SK-N-SH (cell line): Measurements from ENCODE around the gene PEX11A. TPM values are rescaled to one million over a fixed set of nuclear protein-coding genes. Genes with fewer than 3 reads are reported as not detected.

ENCODE experiments used
- CTCF ChIA-PET: fragments of 300-600, 350-600 bp; formaldehyde crosslinking; extraction: SDS; loops from one replicate; lab custom pipeline; 2021; lab: Yijun Ruan, JAX
- POLR2A ChIA-PET: fragments of 350-600 bp; sonication (Branson Sonifier 250); formaldehyde crosslinking; extraction: SDS; loops from one replicate; lab custom pipeline; 2020; ENCODE audit warnings: antibody characterized with exemption, inconsistent platforms; lab: Yijun Ruan, JAX
- DNase-seq: peaks from one replicate; pipeline ENCODE4 v3.0.0; 2012
- H2AFZ ChIP-seq: fragments of 200-600 bp; sonication (generic); 2 replicates; pipeline ENCODE4 v1.8.1; 2016; ENCODE audit warnings: antibody characterized with exemption, mild to moderate bottlenecking, low read depth
- H3F3A ChIP-seq: fragments of 200-600 bp; sonication (generic); replicated peaks from 2 replicates; pipeline ENCODE3; 2016; ENCODE audit warnings: antibody characterized with exemption, mild to moderate bottlenecking; ENCODE audit not compliant: insufficient read depth
- H3K27ac ChIP-seq, 2 experiments: fragments of 200-500 bp in 1 of 2; fragments of 200-600 bp in 1 of 2; sonication (Bioruptor generic) in 1 of 2; sonication (generic), shearing (Covaris generic) in 1 of 2; 2 replicates each; pipeline versions ENCODE4 v1.5.1 to v1.6.1; 2014 to 2016; ENCODE audit warnings: low read depth in 2 of 2, inconsistent platforms in 1 of 2, low read length in 1 of 2, mild to moderate bottlenecking in 1 of 2, mixed read lengths in 1 of 2
- H3K27me3 ChIP-seq: fragments of 200-600 bp; sonication (generic), shearing (Covaris generic); 2 replicates; pipeline ENCODE4 v1.6.1; 2016; ENCODE audit warnings: mixed run types; ENCODE audit not compliant: insufficient read depth
- H3K36me3 ChIP-seq, 2 experiments: fragments of 200-500 bp in 1 of 2; fragments of 200-600 bp in 1 of 2; sonication (Bioruptor generic) in 1 of 2; sonication (generic) in 1 of 2; replicated peaks in 1 of 2; 2 replicates each; pipeline versions ENCODE3 to v1.5.1; 2014 to 2016; ENCODE audit warnings: low read length in 1 of 2, mild to moderate bottlenecking in 1 of 2; ENCODE audit not compliant: insufficient read depth in 2 of 2, control insufficient read depth in 1 of 2
- H3K4me1 ChIP-seq, 2 experiments: fragments of 200-500 bp in 1 of 2; fragments of 200-600 bp in 1 of 2; sonication (Bioruptor generic) in 1 of 2; sonication (generic), shearing (Covaris generic) in 1 of 2; 2 replicates each; pipeline versions ENCODE4 v1.5.1 to v1.6.1; 2014 to 2016; ENCODE audit warnings: low read depth in 1 of 2, low read length in 1 of 2, mixed run types in 1 of 2; ENCODE audit not compliant: insufficient read depth in 2 of 2, control insufficient read depth in 1 of 2
- H3K4me2 ChIP-seq: fragments of 200-600 bp; sonication (generic), shearing (Covaris generic); 2 replicates; pipeline ENCODE4 v1.6.1; 2017; ENCODE audit warnings: mixed run types
- H3K4me3 ChIP-seq, 2 experiments: fragments of 200-500 bp in 1 of 2; fragments of 200-600 bp in 1 of 2; sonication (Bioruptor generic) in 1 of 2; sonication (generic), shearing (Covaris generic) in 1 of 2; 2 replicates each; pipeline versions ENCODE4 v1.5.1 to v1.8.1; 2014 to 2016; ENCODE audit warnings: low read depth in 2 of 2, inconsistent platforms in 1 of 2, low read length in 1 of 2, mild to moderate bottlenecking in 1 of 2, mixed read lengths in 1 of 2, moderate library complexity in 1 of 2
- H3K79me2 ChIP-seq: fragments of 200-600 bp; sonication (generic); 2 replicates; pipeline ENCODE4 v1.8.1; 2017; ENCODE audit warnings: mild to moderate bottlenecking; ENCODE audit not compliant: insufficient read depth
- H3K9ac ChIP-seq: fragments of 200-600 bp; sonication (generic); 2 replicates; pipeline ENCODE4 v1.6.1; 2017; ENCODE audit warnings: mixed run types
- H3K9me2 ChIP-seq: fragments of 200-600 bp; sonication (generic); 2 replicates; pipeline ENCODE4 v1.6.1; 2017; ENCODE audit warnings: mixed run types
- H3K9me3 ChIP-seq: fragments of 200-600 bp; sonication (generic); 2 replicates; pipeline ENCODE4 v1.6.1; 2017; ENCODE audit warnings: mixed run types, mild to moderate bottlenecking, moderate library complexity
- H4K20me1 ChIP-seq: fragments of 200-600 bp; sonication (generic); 2 replicates; pipeline ENCODE4 v1.6.1; 2017; ENCODE audit warnings: mild to moderate bottlenecking, mixed run types; ENCODE audit not compliant: insufficient read depth
- CTCF ChIP-seq: fragments of 200-600 bp; sonication (generic); IDR thresholded peaks from 2 replicates; pipeline ENCODE4 v1.6.1; 2017; ENCODE audit warnings: antibody characterized with exemption, mild to moderate bottlenecking, moderate library complexity
- EP300 ChIP-seq, 2 experiments: IDR thresholded peaks; 2 replicates each; pipeline versions ENCODE4 v1.4.0 to v1.6.1; 2012; ENCODE audit warnings: borderline replicate concordance in 1 of 2, low read depth in 1 of 2, low read length in 1 of 2
- FOXM1 ChIP-seq: IDR thresholded peaks from 2 replicates; pipeline ENCODE4 v1.4.0; 2012; ENCODE audit warnings: low read depth, mild to moderate bottlenecking
- GATA2 ChIP-seq: sonication (generic); formaldehyde crosslinking; IDR thresholded peaks from 2 replicates; pipeline ENCODE4 v1.5.0; 2020; ENCODE audit warnings: mild to moderate bottlenecking, missing genetic modification reagents
- MXI1 ChIP-seq: IDR thresholded peaks from 2 replicates; pipeline ENCODE4 v1.6.1; 2012; ENCODE audit warnings: mild to moderate bottlenecking, low read depth, low read length, improper control_type of control experiment
- NFIC ChIP-seq: IDR thresholded peaks from 2 replicates; pipeline ENCODE4 v1.4.0; 2012; ENCODE audit warnings: borderline replicate concordance
- PBX3 ChIP-seq: IDR thresholded peaks from 2 replicates; pipeline ENCODE4; 2012
- RAD21 ChIP-seq: IDR thresholded peaks from 2 replicates; pipeline ENCODE4 v1.6.1; 2012; ENCODE audit warnings: mild to moderate bottlenecking, low read length
- REST ChIP-seq: IDR thresholded peaks from 2 replicates; pipeline ENCODE4 v1.6.1; 2012; ENCODE audit warnings: mild to moderate bottlenecking, low read depth, low read length, moderate library complexity
- RFX5 ChIP-seq: IDR thresholded peaks from 2 replicates; pipeline ENCODE4 v1.6.1; 2012; ENCODE audit warnings: mild to moderate bottlenecking, improper control_type of control experiment, low read length
- SIN3A ChIP-seq: IDR thresholded peaks from 2 replicates; pipeline ENCODE4 v1.6.1; 2012; ENCODE audit warnings: low read depth, mild to moderate bottlenecking, low read length, moderate library complexity, borderline replicate concordance
- TCF12 ChIP-seq: IDR thresholded peaks from 2 replicates; pipeline ENCODE4 v1.4.0; 2012
- WGBS: methylation state at CpG from one replicate; pipeline ENCODE4 v1.1.6; 2017; ENCODE audit warnings: low lambda C conversion rate; 5-methylcytosine and 5-hydroxymethylcytosine counted together
- polyA plus RNA-seq, 3 experiments: library from polyadenylated mRNA; depleted of rRNA; stranded (reverse); fragments of >200 nt; gene quantifications; 2 replicates each; pipeline ENCODE4 v1.2.3, GENCODE V29; 2012

The PEX11A gene
- polyA plus RNA-seq, 1 of the 3 experiments (the other 2 are of a cell fraction), result 6.1 TPM

- Histone ChIP-seq H3K27me3 (no peaks in the 10 kb centered on the region), H3K4me2 (no peak overlapping the region), H3K27ac (no peak overlapping the region), H3K36me3 (no peaks in the 10 kb centered on the region), H3F3A (peaks cover 2% of the 10 kb centered on the region), H3K4me3 (no peak overlapping the region), H2AFZ (no peak overlapping the region), H3K79me2 (no peaks in the 10 kb centered on the region), H3K9me2 (no peaks in the 10 kb centered on the region), H3K4me1 (peaks cover 0 to 28% of the 10 kb centered on the region in 2 experiments; a peak in 1 of 4 replicates), H3K9me3 (no peaks in the 10 kb centered on the region), H3K9ac (no peak overlapping the region), H4K20me1 (no peaks in the 10 kb centered on the region)
- POLR2A ChIA-PET, result no interaction called here
- CTCF ChIA-PET, result interaction anchor here (5.4 kb wide), 1 partner anchor 22 kb away, joined by 36 read pairs; no protein-coding TSS in a partner anchor
- no peak for TF ChIP-seq PBX3
- TF ChIP-seq TCF12, result no peak
- no peak for TF ChIP-seq NFIC
- TF ChIP-seq SIN3A, result no peak
- no peak for TF ChIP-seq CTCF
- TF ChIP-seq FOXM1, result no peak
- no peak for TF ChIP-seq MXI1
- TF ChIP-seq REST, result no peak
- no peak for DNase-seq
- WGBS, result 82% methylated on average over 11 of the region's 15 CpGs
Observed at GRCh38 chr15:89669941-89670340, 20.6 kb downstream of the PEX11A start.

GRCh38 chr15:89669309-89669865, 21.2 kb downstream of the PEX11A start:
- H3K9me3 ChIP-seq, result no peaks in the 10 kb centered on the region
- H2AFZ ChIP-seq, result no peak overlapping the region
- no peak for TF ChIP-seq GATA2 (CRISPR knock-in tag)
- TF ChIP-seq TCF12, result no peak
- TF ChIP-seq EP300 (IDR thresholded peaks at IDR 0.05; ENCODE audit: borderline replicate concordance in 1 of 2, low read depth in 1 of 2, low read length in 1 of 2), result no peak
- TF ChIP-seq RFX5, result no peak
- no peak for TF ChIP-seq RAD21
- H3K4me2 ChIP-seq, result no peak overlapping the region
- H4K20me1 ChIP-seq, result no peaks in the 10 kb centered on the region
- H3K4me1 ChIP-seq, result peaks cover 0 to 31% of the 10 kb centered on the region in 2 experiments; a peak in 1 of 4 replicates
- H3K4me3 ChIP-seq, result no peak overlapping the region
- no peaks in the 10 kb centered on the region for H3K9me2 ChIP-seq
- 76% methylated on average over 9 of the region's 9 CpGs for WGBS
- H3F3A ChIP-seq, result peaks cover 7% of the 10 kb centered on the region
- no peak overlapping the region for H3K27ac ChIP-seq
- H3K27me3 ChIP-seq, result no peaks in the 10 kb centered on the region
- DNase-seq, result no peak
- ChIA-PET POLR2A (no interaction called here), CTCF (interaction anchor here (1.7 to 5.4 kb wide), 2 partner anchors 22 kb away, joined by 8 to 36 read pairs; no protein-coding TSS in a partner anchor)
- H3K9ac ChIP-seq, result no peak overlapping the region
- H3K36me3 ChIP-seq, result no peaks in the 10 kb centered on the region
- no peaks in the 10 kb centered on the region for H3K79me2 ChIP-seq
